ENCODE measurements around the gene PROM2.

Gene PROM2

DNA sequence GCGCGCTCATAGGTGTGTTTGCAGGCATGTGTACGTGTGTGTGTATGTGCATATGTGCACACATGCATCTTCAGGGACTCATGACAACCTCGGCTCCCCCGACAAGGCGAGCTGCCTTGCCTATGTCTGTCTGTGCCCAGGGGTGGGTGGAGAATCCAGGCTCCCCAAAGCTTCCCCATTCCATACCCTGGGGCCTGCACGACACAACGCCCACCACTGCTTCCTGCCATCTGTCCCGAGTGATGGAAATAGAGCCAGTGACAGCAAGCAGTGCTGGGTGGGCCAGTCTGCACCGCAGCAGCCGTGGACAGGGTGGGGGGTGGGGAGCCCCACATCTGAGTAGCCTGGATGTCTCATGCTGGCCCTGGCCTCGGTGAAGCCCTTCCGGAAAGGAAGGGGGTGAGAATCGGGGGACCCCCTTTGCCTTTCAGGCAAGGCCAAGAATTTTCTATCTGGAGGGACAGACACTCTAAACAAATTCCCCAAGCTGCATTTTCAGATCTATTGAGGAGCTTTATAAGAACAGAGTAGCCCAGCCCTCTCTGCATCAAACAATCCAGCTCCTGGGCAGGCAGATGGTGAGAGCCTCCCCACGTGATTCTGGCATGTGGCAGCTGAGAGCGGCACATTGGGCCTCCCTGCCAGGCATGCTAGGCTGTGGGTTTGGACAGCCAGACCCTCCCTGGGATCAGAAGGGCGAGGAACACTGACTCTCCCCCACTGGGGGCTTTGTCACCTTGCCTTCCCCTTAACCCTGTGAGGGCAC lies 27.8 kb downstream of the PROM2 start:
- no peaks in the 10 kb centered on the region for H3K27me3 Mint-ChIP-seq (ENCODE audit: low read depth)
- no peaks in the 10 kb centered on the region for H3K36me3 Mint-ChIP-seq (ENCODE audit: low read depth)
- no peaks in the 10 kb centered on the region for H3K4me1 Mint-ChIP-seq (ENCODE audit: low read depth)
- no peaks in the 10 kb centered on the region for H3K9me3 Mint-ChIP-seq
- no peak overlapping the region for H3K4me3 Mint-ChIP-seq
- H3K27ac Mint-ChIP-seq = no peak overlapping the region

DNA sequence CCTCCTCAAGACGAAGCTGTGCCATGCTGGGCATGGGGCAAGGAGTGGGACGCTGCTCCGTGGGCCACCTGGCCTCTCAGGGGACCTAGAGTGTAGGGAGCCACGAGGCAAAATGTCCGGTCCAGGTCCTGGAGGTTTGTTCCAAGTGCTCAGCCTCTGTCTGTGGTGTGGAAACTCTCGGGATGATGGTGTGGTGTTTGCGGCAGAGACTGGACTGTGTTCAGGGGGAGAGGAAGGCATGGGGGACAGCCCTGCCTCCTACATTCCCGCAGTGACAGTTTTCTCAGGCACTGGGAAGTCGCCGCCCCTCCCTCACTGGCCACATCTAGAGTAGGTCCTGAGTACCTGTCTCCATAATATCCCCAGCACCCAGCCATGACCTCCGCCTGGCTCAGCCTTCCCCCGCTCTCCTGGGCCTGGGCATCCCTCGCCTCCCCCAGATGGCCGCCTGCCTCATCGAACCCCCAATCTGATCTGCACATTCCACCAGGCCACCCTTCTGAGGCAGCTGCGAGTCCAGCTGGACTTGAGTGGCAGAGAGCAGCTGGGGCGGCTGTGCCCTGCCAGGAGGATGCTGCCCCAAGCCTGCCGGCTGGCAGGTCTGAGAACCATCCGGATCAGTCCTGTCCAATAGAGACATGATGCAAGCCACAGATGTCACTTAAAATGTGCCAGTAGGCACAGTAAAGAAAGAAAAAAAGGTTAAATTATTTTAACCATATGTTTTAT lies 29.1 kb downstream of the PROM2 start:
- no peaks in the 10 kb centered on the region for H3K27me3 Mint-ChIP-seq (ENCODE audit: low read depth)
- H3K4me3 Mint-ChIP-seq = no peak overlapping the region
- H3K36me3 Mint-ChIP-seq (ENCODE audit: low read depth) = no peaks in the 10 kb centered on the region
- H3K4me1 Mint-ChIP-seq (ENCODE audit: low read depth) = no peaks in the 10 kb centered on the region
- H3K9me3 Mint-ChIP-seq = no peaks in the 10 kb centered on the region
- H3K27ac Mint-ChIP-seq = no peak overlapping the region

DNA sequence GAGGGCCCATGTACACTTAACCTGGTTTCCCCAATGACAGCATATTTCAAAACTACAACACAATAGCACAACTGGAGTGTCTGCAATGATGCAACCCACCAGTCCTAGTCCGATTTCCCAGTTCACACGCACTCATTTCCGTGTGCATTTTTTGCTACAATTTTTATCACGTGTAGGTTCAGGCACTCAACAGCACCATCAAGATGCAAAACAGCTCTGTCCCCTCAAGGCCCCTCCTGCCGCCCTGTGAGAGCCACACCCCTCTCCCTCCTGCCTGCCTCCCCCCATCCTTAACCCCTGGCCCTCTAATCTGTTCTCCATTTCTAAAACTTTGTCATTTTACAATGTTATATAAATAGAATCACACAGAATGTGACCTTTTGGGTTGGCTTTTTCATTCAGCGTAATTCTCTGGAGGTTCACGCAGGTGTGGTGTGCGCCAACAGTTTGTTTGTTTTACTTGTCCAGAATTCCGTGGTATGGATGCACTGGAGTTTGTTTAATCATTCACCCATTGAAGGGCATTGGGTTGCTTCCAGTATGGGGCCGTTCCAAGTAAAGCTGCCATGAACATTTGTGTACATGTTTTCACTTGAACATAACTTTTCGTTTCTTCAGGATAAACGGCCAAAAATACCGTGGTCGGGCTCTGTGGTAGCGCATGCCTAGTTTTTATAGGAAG lies 31.3 kb downstream of the PROM2 start:
- no peaks in the 10 kb centered on the region for H3K4me1 Mint-ChIP-seq (ENCODE audit: low read depth)
- H3K36me3 Mint-ChIP-seq (ENCODE audit: low read depth) = no peaks in the 10 kb centered on the region
- no peaks in the 10 kb centered on the region for H3K9me3 Mint-ChIP-seq
- no peak overlapping the region for H3K4me3 Mint-ChIP-seq
- no peak overlapping the region for H3K27ac Mint-ChIP-seq
- no peaks in the 10 kb centered on the region for H3K27me3 Mint-ChIP-seq (ENCODE audit: low read depth)

DNA sequence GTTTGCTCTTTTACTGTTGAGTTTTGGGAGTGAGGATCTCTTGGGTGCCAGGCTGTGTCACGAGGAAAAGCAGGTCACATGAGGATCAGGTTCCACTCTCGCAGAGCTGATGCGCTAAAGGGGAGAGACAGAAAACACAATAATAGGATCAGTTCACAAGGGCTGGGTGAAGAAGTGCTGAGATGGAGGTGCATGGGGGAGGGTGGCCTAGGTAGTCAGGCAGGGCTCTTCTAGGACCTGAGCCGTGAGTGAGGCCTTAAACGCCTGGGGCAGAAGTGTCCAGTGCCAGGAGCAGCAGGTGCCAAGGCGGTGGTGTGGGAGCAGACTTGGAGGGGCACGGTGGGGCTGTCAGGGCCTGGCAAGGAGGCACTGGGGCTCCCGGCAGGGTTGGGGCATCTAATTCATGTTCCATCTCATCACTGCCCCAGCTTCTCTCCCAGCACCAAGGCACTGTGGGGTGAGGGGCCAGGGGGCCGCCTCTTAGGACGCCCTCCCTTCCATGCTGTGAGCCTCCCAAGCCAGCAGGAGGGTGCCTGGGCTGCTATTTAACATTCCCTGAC lies 32.2 kb downstream of the PROM2 start:
- H3K27ac Mint-ChIP-seq = no peak overlapping the region
- no peaks in the 10 kb centered on the region for H3K9me3 Mint-ChIP-seq
- no peaks in the 10 kb centered on the region for H3K27me3 Mint-ChIP-seq (ENCODE audit: low read depth)
- H3K36me3 Mint-ChIP-seq (ENCODE audit: low read depth) = no peaks in the 10 kb centered on the region
- H3K4me3 Mint-ChIP-seq = no peak overlapping the region
- H3K4me1 Mint-ChIP-seq (ENCODE audit: low read depth) = no peaks in the 10 kb centered on the region

GRCh38 chr2:95307036-95307435 lies 32.8 kb downstream of the PROM2 start:
- Mint-ChIP-seq H3K36me3 (ENCODE audit: low read depth) (no peaks in the 10 kb centered on the region), H3K27me3 (ENCODE audit: low read depth) (no peaks in the 10 kb centered on the region), H3K27ac (no peak overlapping the region), H3K9me3 (no peaks in the 10 kb centered on the region), H3K4me1 (ENCODE audit: low read depth) (no peaks in the 10 kb centered on the region), H3K4me3 (no peak overlapping the region)

DNA sequence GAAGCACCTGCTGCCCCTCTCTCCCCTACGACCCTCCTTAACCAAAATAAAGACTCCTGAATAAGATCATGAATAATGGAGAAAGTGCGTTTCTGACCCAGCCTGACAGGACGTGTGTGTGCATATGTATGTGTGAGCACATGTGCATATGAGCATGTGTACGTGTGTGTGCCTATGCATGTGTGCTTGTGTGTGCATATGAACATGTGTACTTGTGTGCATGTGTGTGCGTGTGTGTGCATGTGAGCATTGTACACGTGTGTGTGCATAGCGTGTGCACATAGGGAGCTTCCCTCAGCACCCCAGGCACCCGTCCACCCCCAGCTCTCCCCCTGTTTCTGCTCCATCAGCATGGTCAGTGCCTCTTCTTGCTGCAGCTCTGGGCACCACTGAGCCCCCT lies 33.6 kb downstream of the PROM2 start:
- Mint-ChIP-seq H3K27me3 (ENCODE audit: low read depth) (no peaks in the 10 kb centered on the region), H3K36me3 (ENCODE audit: low read depth) (no peaks in the 10 kb centered on the region), H3K9me3 (no peaks in the 10 kb centered on the region), H3K4me3 (no peak overlapping the region), H3K27ac (no peak overlapping the region), H3K4me1 (ENCODE audit: low read depth) (no peaks in the 10 kb centered on the region)

- no peaks in the 10 kb centered on the region for H3K9me3 Mint-ChIP-seq
- H3K27me3 Mint-ChIP-seq (ENCODE audit: low read depth) = no peaks in the 10 kb centered on the region
- H3K4me1 Mint-ChIP-seq (ENCODE audit: low read depth) = no peaks in the 10 kb centered on the region
- no peak overlapping the region for H3K4me3 Mint-ChIP-seq
- H3K27ac Mint-ChIP-seq = no peak overlapping the region
- H3K36me3 Mint-ChIP-seq (ENCODE audit: low read depth) = no peaks in the 10 kb centered on the region
These were observed 34.3 kb downstream of the PROM2 start for GRCh38 chr2:95308426-95308990.

DNA sequence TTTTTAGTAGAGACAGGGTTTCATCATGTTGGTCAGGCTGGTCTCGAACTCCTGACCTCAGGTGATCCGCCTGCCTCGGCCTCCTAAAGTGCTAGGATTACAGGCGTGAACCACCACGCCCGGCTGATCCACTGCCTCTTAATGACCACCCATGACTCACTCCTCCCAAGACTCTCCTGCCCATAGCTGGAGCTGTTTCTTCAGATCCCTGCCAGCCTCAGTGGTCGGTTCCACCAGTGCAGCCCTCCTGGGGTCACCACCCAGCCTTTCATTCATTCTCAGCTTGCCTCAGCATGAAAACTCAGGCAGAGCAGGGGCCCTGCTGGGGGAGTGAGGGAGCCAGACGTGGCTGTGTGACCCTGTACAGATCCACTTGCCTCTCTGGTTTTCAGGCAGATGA lies 35.4 kb downstream of the PROM2 start:
- Mint-ChIP-seq H3K36me3 (ENCODE audit: low read depth) (no peaks in the 10 kb centered on the region), H3K4me1 (ENCODE audit: low read depth) (no peaks in the 10 kb centered on the region), H3K9me3 (no peaks in the 10 kb centered on the region), H3K27me3 (ENCODE audit: low read depth) (no peaks in the 10 kb centered on the region), H3K4me3 (no peak overlapping the region), H3K27ac (no peak overlapping the region)

DNA sequence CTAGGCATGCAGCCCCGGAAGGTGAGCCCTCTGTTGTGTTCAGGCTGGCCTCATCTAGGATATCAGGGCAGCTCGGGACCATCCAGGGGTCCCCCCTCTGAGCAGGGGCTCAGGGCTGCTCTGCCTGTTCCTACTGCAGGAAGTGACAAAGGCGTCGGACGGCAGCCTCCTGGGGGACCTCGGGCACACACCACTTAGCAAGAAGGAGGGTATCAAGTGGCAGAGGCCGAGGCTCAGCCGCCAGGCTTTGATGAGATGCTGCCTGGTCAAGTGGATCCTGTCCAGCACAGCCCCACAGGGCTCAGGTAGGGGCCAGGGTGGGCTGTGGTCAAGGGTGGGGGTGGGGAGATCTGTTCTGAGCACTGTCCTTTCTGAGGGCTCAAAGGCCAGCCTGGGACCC lies 36.0 kb downstream of the PROM2 start:
- no peaks in the 10 kb centered on the region for H3K4me1 Mint-ChIP-seq (ENCODE audit: low read depth)
- no peaks in the 10 kb centered on the region for H3K27me3 Mint-ChIP-seq (ENCODE audit: low read depth)
- no peak overlapping the region for H3K4me3 Mint-ChIP-seq
- H3K27ac Mint-ChIP-seq = no peak overlapping the region
- no peaks in the 10 kb centered on the region for H3K36me3 Mint-ChIP-seq (ENCODE audit: low read depth)
- H3K9me3 Mint-ChIP-seq = no peaks in the 10 kb centered on the region

DNA sequence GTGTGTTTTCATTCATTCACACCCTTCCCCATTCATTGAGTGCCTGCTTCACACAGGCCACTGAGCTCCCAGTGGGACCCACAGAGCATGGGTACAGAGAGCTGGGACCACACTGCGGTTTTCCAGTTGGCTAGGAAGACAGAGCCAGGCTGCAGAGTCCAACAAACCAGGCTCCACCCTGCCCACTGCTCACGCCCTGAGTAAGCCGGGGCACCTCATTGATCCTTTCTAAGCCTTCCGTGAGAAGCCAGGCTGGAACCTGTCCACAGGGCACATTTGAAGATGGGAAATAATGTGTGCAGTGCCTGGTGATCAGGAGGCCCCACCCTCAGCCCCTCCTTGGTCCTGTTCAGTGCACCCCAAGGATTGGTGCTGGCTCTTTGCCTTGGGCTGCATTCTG lies 36.4 kb downstream of the PROM2 start:
- H3K9me3 Mint-ChIP-seq = no peaks in the 10 kb centered on the region
- no peak overlapping the region for H3K4me3 Mint-ChIP-seq
- no peak overlapping the region for H3K27ac Mint-ChIP-seq
- no peaks in the 10 kb centered on the region for H3K36me3 Mint-ChIP-seq (ENCODE audit: low read depth)
- H3K4me1 Mint-ChIP-seq (ENCODE audit: low read depth) = no peaks in the 10 kb centered on the region
- H3K27me3 Mint-ChIP-seq (ENCODE audit: low read depth) = no peaks in the 10 kb centered on the region

DNA sequence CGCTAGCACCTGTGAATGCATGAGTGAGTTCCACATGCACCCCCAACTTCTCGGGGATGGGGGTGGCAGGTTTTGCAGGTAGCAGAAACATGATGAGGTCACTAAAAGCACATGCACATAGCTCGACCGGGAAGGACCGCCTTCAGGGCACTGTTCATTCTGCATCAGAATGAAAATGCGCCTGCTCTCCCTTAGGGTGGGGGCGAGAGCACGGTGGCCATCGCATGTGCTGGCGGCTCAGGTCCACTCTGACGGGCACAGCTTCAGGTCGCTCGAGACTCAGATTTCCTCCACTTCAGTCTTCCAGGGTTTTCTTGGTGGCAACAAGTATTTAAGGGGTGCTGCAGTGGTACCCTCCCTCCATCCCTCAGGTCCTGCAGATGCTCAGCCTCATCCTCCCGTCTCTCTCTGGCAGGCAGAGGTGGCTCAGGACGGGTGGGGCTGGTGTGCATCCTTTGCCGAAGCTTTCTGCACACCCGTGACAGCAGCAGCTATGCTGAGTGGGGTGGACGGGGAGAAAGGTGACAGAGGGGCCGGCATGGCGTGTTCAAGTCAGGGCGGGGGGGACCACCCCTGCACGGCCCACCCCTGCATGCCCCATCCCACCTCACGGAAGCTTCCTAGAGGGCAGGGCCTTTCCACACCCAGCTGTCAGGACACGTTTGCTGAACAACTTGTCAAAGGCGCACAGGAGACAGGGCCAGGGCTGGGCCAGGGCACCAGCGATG lies 37.7 kb downstream of the PROM2 start:
- no peaks in the 10 kb centered on the region for H3K36me3 Mint-ChIP-seq (ENCODE audit: low read depth)
- no peaks in the 10 kb centered on the region for H3K9me3 Mint-ChIP-seq
- no peak overlapping the region for H3K27ac Mint-ChIP-seq
- no peaks in the 10 kb centered on the region for H3K4me1 Mint-ChIP-seq (ENCODE audit: low read depth)
- H3K27me3 Mint-ChIP-seq (ENCODE audit: low read depth) = no peaks in the 10 kb centered on the region
- H3K4me3 Mint-ChIP-seq = no peak overlapping the region

GRCh38 chr2:95312543-95313201 lies 38.4 kb downstream of the PROM2 start:
- Mint-ChIP-seq H3K4me1 (ENCODE audit: low read depth) (no peaks in the 10 kb centered on the region), H3K27me3 (ENCODE audit: low read depth) (no peaks in the 10 kb centered on the region)

DNA sequence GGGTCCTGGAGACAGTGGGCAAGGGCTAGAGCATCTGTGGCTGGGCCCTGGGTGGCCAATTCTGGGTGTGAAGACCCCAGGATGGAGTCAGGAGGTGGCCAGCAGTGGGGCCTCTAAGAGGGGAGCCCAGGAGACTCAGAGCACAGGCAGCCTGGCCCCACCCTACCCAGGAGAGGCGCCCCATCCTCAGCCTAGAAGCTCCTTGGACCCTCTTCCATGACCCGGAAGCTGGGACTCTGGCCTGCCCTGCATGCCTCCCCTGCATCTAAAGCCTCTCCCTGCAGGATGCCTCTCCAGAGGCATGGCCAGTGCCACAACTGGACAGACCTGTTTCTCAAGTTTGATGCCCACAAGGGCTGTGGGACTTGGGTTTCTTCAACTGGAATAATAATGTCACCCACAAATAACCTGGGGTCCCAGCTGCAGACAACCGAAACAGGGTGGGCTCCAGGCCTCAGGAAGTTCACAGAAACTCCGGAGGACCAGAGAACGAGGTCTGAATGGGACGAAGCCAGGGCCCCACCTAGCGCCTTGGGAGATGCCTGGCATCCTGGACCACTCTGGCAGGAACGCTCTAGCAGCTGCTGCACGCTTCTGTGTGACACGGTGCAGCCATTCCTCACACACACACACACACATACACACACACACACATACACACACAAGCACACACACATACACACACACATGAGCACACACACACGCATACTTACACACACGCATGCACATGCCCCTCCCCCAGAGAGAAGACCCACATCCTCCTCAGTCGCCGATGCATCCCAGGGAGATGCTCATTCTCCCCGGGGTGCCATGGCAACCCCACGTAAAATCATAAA lies 39.3 kb downstream of the PROM2 start:
- Mint-ChIP-seq H3K9me3 (no peaks in the 10 kb centered on the region), H3K27ac (no peak overlapping the region), H3K4me3 (no peak overlapping the region), H3K4me1 (ENCODE audit: low read depth) (no peaks in the 10 kb centered on the region), H3K27me3 (ENCODE audit: low read depth) (no peaks in the 10 kb centered on the region), H3K36me3 (ENCODE audit: low read depth) (no peaks in the 10 kb centered on the region)

More at GRCh38 chr2:95312543-95313201, 38.4 kb downstream of the PROM2 start:
- no peaks in the 10 kb centered on the region for H3K9me3 Mint-ChIP-seq
- no peaks in the 10 kb centered on the region for H3K36me3 Mint-ChIP-seq (ENCODE audit: low read depth)
- H3K4me3 Mint-ChIP-seq = no peak overlapping the region
- H3K27ac Mint-ChIP-seq = no peak overlapping the region

All from T-helper 1 cell treated with Interleukin-12 subunit alpha and Interleukin-12 subunit beta and Interleukin-4 antibody, amounts not matched to agents 30 μg/mL and 1 μg/mL, for 36 hours (primary cell).